GM21381 (cell line): ENCODE results near the gene SULT1E1.

ENCODE experiments used
- ATAC-seq: cut with Tn5 transposase; IDR thresholded peaks from one replicate; pipeline ENCODE4 v1.9.1; 2021; ENCODE audit warnings: mild to moderate bottlenecking, moderate library complexity; ENCODE audit not compliant: unreplicated experiment

SULT1E1 gene

GRCh38 chr4:69800599-69800998 is 59.3 kb downstream of the SULT1E1 start:
- ATAC-seq = no peak

- ATAC-seq = no peak
These were observed 60.6 kb downstream of the SULT1E1 start for GRCh38 chr4:69799337-69799736.

- ATAC-seq = no peak
These were observed 66.2 kb downstream of the SULT1E1 start for GRCh38 chr4:69793732-69794131.
